ENCODE results near the gene LEPROT.

GRCh38 chr1:65409314-65409713, 11.2 kb upstream of the LEPROT start:
- no peak for TF ChIP-seq FOSL1 (IDR thresholded peaks at IDR 0.05; ENCODE audit: low read depth)
- no peak for TF ChIP-seq CTCF (IDR thresholded peaks at IDR 0.05 in 2 of 3, conservative IDR thresholded peaks at IDR 0.05 in 1 of 3; ENCODE audit: borderline replicate concordance in 1 of 3, insufficient read depth in 1 of 3, low read depth in 2 of 3, low read length in 2 of 3)
- TF ChIP-seq RAD21 (IDR thresholded peaks at IDR 0.05; ENCODE audit: low read depth), result no peak
- TF ChIP-seq POLR2AphosphoS5 (IDR thresholded peaks at IDR 0.05; ENCODE audit: low read depth, low read length), result no peak
- no peak for TF ChIP-seq EGR1 (IDR thresholded peaks at IDR 0.05; ENCODE audit: low read depth)
- no peak for TF ChIP-seq EZH2 (IDR thresholded peaks at IDR 0.05)
- no peak for TF ChIP-seq REST (IDR thresholded peaks at IDR 0.05; ENCODE audit: low read depth)
- TF ChIP-seq ATF3 (IDR thresholded peaks at IDR 0.05), result no peak
- TF ChIP-seq CBX3 (IDR thresholded peaks at IDR 0.05; ENCODE audit: low read depth), result no peak
- TF ChIP-seq POLR2A (IDR thresholded peaks at IDR 0.05; ENCODE audit: borderline replicate concordance, extremely low read depth, insufficient read depth, insufficient read length), result no peak
- no peak for TF ChIP-seq SP1 (IDR thresholded peaks at IDR 0.05; ENCODE audit: low read depth)
- TF ChIP-seq EZH2phosphoT487 (IDR thresholded peaks at IDR 0.05; ENCODE audit: borderline replicate concordance), result no peak
- TF ChIP-seq ZNF274 (IDR thresholded peaks at IDR 0.05; ENCODE audit: low read depth, low read length), result no peak
- TF ChIP-seq YY1 (IDR thresholded peaks at IDR 0.05; ENCODE audit: extremely low read depth, insufficient replicate concordance, low read depth, low read length), result no peak
